HG03060 (cell line): ENCODE data around the gene KIF19.
"Not testable (repeated sequence)": the region's sequence is repeated elsewhere in the genome, so short reads cannot be mapped to it uniquely, and the experiment has no call there.

ENCODE experiments used
- ATAC-seq: cut with Tn5 transposase; IDR thresholded peaks from one replicate; pipeline ENCODE4 v1.9.1; 2021; ENCODE audit warnings: low read depth, moderate number of reproducible peaks; ENCODE audit not compliant: unreplicated experiment

KIF19 gene

DNA sequence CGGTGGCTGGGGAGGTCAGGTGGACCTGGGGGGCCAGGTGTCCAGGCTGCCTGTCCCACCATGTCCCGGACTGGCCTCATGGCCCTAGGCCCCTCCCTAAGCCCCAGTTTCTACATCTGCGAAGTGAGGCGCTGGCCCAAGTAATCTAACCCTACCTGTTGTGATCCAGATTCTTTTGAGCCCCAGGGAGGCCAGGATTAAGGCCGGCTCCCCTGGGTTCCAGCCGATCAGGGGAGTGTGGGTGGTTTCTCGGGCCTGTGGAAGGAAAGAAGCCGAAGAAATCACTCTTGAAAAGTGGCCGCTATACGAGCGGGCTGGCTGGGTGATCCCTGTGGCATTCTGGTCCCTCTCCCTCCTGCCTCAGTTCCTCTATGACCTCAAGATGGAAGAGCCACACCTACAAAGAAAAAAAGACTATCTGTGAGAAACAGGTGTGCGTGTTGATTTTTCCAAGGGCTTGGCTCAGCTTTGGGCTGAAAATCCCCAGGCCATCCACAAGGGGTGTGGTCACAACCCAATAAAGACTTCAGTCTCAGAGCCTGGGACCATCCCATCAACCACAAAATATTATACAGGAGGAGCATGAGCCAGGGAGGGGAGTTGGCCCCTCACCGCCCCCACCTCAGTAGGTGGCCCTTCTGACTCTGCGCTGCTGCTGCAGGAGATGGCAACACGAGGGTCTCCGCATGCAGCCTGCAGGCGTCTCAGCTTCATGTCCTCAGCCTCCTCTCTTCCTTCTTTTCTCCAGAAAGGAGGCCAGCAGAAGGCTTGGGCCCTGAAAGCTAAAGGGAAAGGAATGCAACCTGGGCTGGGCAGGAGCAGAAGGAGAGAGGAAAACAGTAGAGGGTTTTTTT is 61.6 kb downstream of the KIF19 start:
- no peak for ATAC-seq

DNA sequence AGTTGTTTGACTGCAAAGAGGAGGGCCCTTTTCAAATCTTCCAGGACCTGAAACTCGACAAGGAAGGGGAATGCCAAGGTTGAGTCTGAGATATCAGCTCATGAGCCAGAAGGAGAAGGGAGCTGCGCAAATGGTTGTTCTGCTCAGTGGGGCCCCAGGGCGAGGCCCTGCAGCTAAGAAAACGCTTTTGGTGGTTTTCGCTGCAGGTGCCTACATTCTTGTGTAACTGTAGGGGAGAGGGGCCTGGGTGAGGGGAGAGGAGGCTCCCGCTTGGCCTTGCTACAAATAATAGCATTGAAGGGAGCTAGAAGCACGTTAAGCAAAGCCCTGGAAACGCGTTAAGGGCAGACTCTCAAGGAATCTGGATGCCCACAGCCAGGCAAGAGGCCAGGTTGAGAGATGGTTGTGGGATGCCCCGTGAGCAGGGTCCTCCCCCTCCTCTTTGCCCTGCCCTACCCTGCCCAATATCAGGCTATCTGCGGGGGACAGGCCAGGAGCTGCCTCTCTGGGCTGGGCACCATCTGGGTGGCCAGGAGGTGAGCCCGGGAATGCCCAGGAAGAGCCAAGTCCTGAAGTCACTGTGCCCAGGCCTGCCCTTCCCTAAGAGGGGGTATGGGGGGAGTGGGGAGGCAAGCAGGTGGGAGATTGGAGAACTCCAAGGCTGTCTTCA is 63.2 kb downstream of the KIF19 start:
- ATAC-seq: no peak

DNA sequence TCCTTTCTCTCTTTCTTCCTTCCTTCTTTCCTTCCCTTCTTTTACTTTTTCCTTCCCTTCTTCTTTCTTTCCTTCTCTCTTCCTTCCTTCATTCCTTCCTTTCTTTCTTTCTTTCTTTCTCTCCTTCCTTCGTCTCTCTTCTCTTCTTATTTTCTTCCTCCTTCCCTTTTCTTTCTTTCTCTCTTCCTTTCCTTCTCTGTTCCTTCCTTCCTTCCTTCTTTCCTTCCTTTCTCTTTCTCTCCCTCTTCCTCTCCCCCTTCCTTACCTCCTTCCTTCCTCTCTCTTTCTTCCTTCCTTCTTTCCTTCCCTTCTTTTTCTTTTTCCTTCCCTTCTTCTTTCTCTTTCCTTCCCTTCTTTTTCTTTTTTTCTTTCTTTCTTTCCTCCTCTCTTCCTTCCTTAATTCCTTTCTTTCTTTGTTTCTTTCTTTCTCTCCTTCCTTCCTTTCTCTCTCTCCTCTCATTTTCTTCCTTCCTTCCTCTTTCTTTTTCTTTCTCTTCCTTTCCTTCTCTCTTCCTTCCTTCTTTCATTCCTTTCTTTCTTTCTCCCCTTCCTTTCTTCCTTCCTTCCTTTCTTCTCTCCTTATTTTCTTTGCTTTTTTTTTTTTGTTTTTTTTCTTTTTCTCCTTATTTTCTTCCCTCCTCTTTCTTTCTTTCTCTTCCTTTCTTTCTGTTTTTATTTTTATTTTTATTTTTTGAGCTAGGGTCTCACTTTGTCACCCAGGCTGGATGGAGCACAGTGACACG is 64.1 kb downstream of the KIF19 start:
- ATAC-seq: no peak

DNA sequence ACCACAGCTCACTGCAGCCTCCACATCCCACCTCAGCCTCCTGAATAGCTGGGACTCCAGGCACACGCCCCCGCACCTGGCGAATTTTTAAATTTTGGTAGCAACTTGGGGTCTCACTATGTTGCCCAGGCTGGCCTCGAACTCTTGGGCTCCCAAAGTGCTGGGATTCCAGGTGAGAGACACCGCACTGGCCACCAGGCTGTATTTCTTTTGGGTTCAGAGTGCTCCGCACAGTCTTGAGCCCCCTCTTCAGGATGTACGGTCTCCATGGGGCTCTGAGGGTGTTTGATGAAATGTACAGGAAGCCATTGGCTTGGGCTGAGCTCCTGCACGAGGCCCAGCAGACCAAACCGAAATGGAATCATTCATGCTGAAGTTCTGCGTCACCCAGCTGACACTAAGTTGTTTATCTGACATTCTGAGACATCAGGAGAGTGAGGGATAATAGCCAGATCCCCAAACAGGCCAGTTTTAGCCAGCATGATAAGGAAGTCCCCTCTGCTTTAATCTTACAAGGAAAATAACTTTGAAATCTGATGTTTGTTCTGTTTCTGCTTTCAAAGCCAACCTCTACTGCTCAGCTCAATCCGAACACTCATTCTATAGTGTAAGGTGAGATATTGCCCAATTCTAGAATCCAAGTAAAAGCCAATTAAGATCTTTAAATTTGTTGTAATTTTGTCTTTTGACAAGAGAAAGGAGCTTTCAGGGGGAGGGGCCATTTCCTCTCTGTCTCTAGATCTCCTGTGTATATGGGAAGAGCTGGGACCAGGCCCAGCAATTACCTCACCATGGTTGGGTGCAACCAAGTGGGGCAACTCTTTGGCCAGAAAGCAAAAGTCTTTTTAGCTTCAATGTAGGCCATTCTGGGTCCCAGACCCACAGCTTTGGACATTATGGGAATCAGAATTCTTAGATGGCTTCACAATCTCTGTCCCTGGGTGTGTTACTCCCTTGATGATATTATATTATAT is 64.9 kb downstream of the KIF19 start:
- no peak for ATAC-seq

- no peak for ATAC-seq
These were observed 65.7 kb downstream of the KIF19 start for GRCh38 chr17:74391771-74392170.

DNA sequence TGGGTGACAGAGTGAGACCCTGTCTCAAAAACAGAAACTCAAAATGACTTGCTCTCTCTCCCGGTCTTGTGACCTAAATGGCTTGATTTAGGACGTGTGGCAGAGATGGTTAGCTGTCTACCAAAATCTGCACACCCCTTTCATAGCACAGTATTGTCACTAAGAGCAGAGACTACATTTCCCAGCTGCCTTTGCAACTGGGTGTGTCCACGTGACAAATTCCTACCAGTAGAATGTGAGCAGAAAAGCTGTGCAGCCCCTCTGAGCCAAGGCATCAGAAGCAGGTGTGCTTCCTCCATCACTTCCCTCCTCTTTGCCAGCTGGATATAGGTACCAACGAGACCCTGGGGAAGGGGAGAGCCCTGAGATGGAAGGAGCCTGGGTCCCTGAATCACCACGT is 66.8 kb downstream of the KIF19 start:
- no peak for ATAC-seq

GRCh38 chr17:74393346-74393942 is 67.4 kb downstream of the KIF19 start:
- ATAC-seq: no peak

DNA sequence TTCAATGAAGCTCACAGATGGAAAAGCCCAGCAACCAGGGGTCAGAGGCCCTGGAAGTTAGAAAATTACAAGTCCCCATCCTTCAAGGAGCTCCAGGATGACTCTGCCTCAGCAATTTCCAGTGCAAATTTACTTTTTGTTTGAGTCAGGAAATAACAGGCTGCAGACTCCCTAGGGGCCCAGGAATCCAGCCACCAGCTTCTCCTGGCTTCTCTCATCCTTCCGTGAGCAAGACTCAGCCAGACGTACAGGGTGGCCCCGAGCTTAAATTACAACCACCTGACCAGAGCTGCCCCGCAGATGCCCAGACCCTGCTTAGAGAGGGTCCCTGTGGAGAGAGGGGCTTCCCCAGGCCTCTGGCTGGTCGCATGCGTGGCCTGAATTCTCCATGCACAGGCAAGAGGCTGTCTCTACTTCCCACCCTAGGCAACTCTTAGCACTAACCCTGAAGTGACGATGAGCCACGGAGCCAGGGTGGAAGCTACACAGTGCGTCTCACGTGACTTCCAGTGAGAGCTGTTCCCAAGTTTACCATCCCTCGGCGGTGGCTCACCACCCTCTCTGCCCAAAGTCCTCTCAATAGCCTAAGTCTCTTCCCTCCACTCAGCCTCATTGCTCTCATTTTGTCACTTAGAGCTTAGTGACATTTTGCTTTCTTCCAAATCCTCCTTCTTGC is 68.4 kb downstream of the KIF19 start:
- no peak for ATAC-seq

DNA sequence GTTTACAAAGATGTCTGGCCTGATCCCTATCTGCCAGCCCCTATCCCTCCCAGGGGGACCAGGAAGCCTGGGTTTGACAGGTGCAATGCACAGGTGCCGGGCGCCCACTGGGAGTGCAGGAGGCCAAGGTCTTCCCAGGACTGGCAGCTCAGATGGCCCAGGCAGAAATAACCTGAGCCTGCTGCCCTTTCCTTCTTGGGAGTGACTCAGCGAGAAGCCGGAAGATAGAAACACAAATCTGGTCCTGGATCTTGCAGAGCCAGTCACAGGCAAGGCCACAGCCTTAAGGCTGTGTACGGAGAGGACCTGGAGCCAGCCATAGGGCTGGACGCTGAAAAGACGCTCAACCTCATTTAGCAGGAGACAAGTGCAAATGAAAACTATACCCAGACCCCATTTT is 69.0 kb downstream of the KIF19 start:
- ATAC-seq: no peak

GRCh38 chr17:74396567-74396966 is 70.5 kb downstream of the KIF19 start:
- no peak for ATAC-seq

DNA sequence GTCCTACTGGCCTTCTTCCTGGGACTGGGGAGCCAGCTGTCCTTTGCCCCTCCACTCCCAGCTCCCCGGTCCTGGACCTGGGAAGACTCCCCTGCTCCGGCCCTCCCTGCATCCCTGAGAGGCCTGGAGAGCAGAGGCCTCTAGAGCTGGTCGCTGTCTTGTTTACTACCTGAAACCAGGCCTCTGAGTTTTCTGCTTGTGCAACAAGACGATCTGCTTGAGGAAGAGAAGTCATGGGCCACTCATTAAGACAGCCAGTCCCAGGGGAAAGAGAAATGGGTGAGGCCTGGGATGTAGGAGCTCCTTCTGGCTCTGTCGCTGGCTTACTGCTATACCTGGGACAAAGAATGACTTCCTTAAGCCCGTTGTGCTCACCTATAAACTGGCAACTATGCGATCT is 76.0 kb downstream of the KIF19 start:
- ATAC-seq: no peak

- no peak for ATAC-seq
These were observed 77.6 kb downstream of the KIF19 start for GRCh38 chr17:74403512-74404137.

DNA sequence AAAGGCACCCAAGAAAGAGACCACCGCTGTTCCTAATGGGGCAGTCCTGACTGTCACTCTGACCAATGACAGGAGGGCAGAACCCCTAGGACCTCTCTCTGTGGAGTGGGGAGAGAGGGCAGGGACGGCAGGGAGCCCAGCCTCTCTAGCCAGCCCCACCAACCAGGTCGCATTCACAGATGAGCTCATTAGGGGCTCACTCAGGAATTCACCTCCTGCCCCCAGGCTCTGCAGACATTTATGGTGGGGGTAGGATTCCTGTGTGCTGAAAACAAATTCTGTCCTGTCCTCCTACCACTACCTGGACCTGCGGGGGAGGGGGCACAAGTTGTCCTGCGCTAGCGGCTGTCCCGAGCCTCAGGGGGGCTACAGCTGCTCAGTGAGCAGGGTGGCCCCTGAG is 78.2 kb downstream of the KIF19 start:
- no peak for ATAC-seq

- ATAC-seq: no peak
These were observed 78.8 kb downstream of the KIF19 start for GRCh38 chr17:74404789-74405188.

DNA sequence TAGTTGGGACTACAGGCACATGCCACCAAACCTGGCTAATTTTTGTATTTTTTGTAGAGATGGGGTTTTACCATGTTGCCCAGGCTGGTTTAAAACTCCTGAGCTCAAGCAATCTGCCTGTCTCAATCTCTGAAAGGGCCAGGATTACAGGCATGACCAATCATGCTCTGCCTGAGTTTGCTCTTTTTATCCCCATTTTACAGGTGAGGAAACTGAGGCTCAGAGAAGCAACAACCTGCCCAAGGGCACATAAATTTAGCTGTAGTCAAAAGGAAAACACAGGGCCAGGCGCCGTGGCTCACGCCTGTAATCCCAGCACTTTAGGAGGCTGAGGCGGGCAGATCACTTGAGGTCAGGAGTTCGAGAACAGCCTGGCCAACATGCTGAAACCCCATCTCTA is 79.3 kb downstream of the KIF19 start:
- not testable (repeated sequence) for ATAC-seq
